Measurements from ENCODE around the gene TAOK3. TPM values are rescaled to one million over a fixed set of nuclear protein-coding genes. Genes with fewer than 3 reads are reported as not detected.

TAOK3 gene
- total and polyA plus RNA-seq, 10 of the 15 experiments (the other 5 are each of a cell fraction or from before 2014, with no cell fraction given), result 41.3 to 131 (median 57.8) TPM

- TF ChIP-seq, protein P1, sequence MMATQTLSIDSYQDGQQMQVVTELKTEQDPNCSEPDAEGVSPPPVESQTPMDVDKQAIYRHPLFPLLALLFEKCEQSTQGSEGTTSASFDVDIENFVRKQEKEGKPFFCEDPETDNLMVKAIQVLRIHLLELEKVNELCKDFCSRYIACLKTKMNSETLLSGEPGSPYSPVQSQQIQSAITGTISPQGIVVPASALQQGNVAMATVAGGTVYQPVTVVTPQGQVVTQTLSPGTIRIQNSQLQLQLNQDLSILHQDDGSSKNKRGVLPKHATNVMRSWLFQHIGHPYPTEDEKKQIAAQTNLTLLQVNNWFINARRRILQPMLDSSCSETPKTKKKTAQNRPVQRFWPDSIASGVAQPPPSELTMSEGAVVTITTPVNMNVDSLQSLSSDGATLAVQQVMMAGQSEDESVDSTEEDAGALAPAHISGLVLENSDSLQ (IDR thresholded peaks at IDR 0.05), result no peak
- TF ChIP-seq, protein P2, sequence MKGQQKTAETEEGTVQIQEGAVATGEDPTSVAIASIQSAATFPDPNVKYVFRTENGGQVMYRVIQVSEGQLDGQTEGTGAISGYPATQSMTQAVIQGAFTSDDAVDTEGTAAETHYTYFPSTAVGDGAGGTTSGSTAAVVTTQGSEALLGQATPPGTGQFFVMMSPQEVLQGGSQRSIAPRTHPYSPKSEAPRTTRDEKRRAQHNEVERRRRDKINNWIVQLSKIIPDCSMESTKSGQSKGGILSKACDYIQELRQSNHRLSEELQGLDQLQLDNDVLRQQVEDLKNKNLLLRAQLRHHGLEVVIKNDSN (IDR thresholded peaks at IDR 0.05; ENCODE audit: borderline replicate concordance, extremely low read length, insufficient read depth, low read depth, low read length), result no peak
Measured at GRCh38 chr12:118287728-118288127, 85.0 kb downstream of the TAOK3 start (continued).

DNA sequence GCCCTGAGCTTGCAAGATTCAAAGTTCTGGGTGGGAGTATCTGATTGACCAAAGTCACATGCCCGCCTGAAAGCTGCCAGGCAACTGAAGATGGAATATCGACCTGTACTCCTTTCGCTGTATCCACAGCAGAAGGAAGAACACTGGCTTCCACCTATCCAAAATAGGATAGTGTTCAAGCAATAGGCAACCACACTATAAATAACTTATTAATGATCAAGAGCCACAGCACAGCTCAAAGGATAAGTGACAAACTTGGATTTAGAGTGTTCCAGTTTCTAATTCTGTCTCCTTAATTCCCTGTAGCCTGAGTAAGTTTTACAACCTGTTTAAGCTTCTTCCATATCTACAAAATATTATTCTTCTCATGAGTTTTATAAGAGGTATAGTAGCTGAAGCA is 89.9 kb downstream of the TAOK3 start:
- peaks cover 5% of the 10 kb centered on the region for H3K79me2 ChIP-seq (ENCODE audit: control insufficient read depth, insufficient read depth, low read length)
- POLR2A ChIA-PET, result no interaction called here
- H4K20me1 ChIP-seq (ENCODE audit: control insufficient read depth, insufficient read depth), result no peaks in the 10 kb centered on the region

More for the DNA sequence above, 89.9 kb downstream of the TAOK3 start:
- Histone ChIP-seq H3K27ac (ENCODE audit: control insufficient read depth, insufficient read depth) (no peak overlapping the region), H3K36me3 (ENCODE audit: control insufficient read depth in 2 of 2, insufficient read depth in 2 of 2, low read length in 1 of 2) (peaks cover 0 to 1% of the 10 kb centered on the region in 2 experiments; a peak in 1 of 4 replicates), H2AFZ (ENCODE audit: control insufficient read depth, low read depth, low read length) (no peak overlapping the region), H3K9ac (ENCODE audit: control insufficient read depth, insufficient read depth, low read length) (no peak overlapping the region), H3K4me2 (ENCODE audit: control insufficient read depth, insufficient read depth) (no peak overlapping the region), H3K4me1 (ENCODE audit: control insufficient read depth, insufficient read depth, low read length) (no peaks in the 10 kb centered on the region), H3K27me3 (replicated peaks in 1 of 2; ENCODE audit: control insufficient read depth in 2 of 2, insufficient read depth in 2 of 2, low read length in 1 of 2) (no peaks in the 10 kb centered on the region), H3K4me3 (no peak overlapping the region), H3K9me3 (replicated peaks; ENCODE audit: control insufficient read depth, insufficient read depth, low read length) (no peaks in the 10 kb centered on the region; the same call in 1 of the 3 replicates)
- no peak for FAIRE-seq
- CTCF ChIA-PET, result interaction anchor here (1.1 kb wide), 2 partner anchors 10 to 15 kb away, joined by 3 to 4 read pairs; no protein-coding TSS in a partner anchor
- in situ Hi-C loops (cut with MboI) (no loop called here), intact Hi-C loops (cut with micrococcal nuclease; ENCODE audit: unreplicated experiment) (no loop called here)
- ATAC-seq, result no peak
- no peak for DNase-seq (ENCODE audit: low read depth, low spot score)
- SMC1A ChIA-PET (ENCODE audit: uncharacterized antibody, unreplicated experiment), result interaction anchor here (0.6 to 1.5 kb wide), 6 partner anchors 17 to 88 kb away, joined by 3 to 5 read pairs (median 3); no protein-coding TSS in a partner anchor
- RAD21 ChIA-PET (ENCODE audit: unreplicated experiment), result no interaction called here
- BruUV-seq (replicated peaks), result no TSS peak
- TF ChIP-seq CHD2 (IDR thresholded peaks at IDR 0.05; ENCODE audit: borderline replicate concordance, low read depth, low read length), result no peak
- TF ChIP-seq, protein P3, sequence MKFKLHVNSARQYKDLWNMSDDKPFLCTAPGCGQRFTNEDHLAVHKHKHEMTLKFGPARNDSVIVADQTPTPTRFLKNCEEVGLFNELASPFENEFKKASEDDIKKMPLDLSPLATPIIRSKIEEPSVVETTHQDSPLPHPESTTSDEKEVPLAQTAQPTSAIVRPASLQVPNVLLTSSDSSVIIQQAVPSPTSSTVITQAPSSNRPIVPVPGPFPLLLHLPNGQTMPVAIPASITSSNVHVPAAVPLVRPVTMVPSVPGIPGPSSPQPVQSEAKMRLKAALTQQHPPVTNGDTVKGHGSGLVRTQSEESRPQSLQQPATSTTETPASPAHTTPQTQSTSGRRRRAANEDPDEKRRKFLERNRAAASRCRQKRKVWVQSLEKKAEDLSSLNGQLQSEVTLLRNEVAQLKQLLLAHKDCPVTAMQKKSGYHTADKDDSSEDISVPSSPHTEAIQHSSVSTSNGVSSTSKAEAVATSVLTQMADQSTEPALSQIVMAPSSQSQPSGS (IDR thresholded peaks at IDR 0.05; ENCODE audit: low read length), result no peak
- TF ChIP-seq E2F8 (IDR thresholded peaks at IDR 0.05; ENCODE audit: low read depth, partially characterized antibody), result no peak
- WGBS (ENCODE audit: insufficient coverage, insufficient replicate concordance, low lambda C conversion rate, missing lambda C conversion rate), result 95% methylated on average over 3 of the region's 3 CpGs
